ENCODE data around the gene DIAPH2. TPM values are rescaled to one million over a fixed set of nuclear protein-coding genes. Genes with fewer than 3 reads are reported as not detected.

DIAPH2 gene
- total RNA-seq, 2 donors from 2014 or later, result 29.7 to 31.7 TPM

DNA sequence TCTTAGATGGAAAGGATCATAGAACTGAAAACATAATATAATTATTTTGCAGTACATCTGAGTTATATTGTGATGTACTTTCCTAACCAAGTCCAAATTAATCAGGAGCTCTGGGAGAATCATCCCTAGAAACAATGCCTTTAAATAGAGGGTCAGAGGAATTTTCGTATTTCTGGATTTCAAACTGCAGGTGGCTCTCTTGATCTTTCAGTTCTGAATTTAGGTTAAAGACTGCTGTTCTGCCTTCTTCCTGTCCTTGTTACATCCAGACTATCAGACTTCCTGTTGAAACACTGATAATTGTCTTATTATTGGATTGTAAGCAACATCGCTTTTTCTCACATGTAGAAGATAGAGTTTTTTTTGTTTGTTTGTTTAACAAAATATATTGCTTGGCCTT lies 341.8 kb downstream of the DIAPH2 start:
- Mint-ChIP-seq H3K27ac (no peak overlapping the region), H3K36me3 (no peaks in the 10 kb centered on the region), H3K4me1 (ENCODE audit: low read depth in 2 of 2) (peaks cover 0 to 5% of the 10 kb centered on the region in 2 donors), H3K4me3 (no peak overlapping the region), H3K27me3 (no peaks in the 10 kb centered on the region), H3K9me3 (no peaks in the 10 kb centered on the region)
- no peak for ATAC-seq
- no peak for DNase-seq (ENCODE audit: low spot score)

DNA sequence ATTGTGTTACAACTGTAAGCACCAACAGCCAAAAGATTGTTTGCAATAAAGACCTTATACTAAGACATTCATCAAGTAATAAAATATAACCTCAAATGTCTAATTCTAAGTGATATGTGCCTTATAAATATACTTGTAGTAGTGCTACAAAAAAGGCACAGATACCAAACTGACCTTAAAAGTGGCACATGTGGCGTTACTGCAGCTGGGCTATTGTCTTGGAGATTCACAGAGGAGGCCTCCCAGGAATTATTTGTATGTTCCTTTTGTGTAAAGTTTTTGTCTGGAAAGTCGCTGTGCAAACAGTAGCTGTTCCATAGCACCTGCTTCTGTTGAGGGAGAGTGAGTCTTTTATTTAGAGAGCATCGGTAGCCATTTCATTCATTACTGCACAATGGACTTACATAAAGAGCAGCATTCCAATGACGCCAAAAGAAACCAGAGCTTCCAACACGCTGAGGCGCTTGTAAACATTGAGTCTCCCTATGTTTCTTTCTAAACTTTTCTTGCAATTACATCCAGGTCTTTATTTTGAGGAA lies 342.8 kb downstream of the DIAPH2 start:
- ATAC-seq (no peak), DNase-seq (ENCODE audit: low spot score) (no peak)
- Mint-ChIP-seq H3K27me3 (no peaks in the 10 kb centered on the region), H3K36me3 (no peaks in the 10 kb centered on the region), H3K4me1 (ENCODE audit: low read depth in 2 of 2) (peaks cover 0 to 5% of the 10 kb centered on the region in 2 donors), H3K27ac (no peak overlapping the region), H3K9me3 (no peaks in the 10 kb centered on the region), H3K4me3 (no peak overlapping the region)

DNA sequence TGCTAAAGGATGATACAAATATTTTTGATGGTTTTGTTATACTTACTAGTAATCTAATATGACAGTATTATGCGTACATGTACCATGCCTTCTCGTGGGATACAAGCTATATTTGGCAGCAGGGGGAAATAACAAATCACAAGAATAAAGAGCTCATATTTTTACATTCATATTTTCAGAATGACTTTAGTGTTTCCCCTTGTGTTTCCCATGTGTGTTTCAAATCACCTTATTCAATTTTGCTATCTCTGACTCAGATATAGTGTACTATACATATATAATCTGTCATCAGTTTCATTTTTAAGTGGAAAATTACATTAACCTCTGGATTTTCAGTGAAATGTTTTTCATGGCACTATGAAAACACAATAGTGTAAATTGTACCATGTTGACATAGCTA lies 345.8 kb downstream of the DIAPH2 start:
- ATAC-seq (peak in 1 of 2 donors; percentile 56), DNase-seq (ENCODE audit: low spot score) (no peak)
- no peaks in the 10 kb centered on the region for H3K36me3 Mint-ChIP-seq
- no peak overlapping the region for H3K27ac Mint-ChIP-seq
- H3K4me1 Mint-ChIP-seq (ENCODE audit: low read depth in 2 of 2), result peaks cover 0 to 5% of the 10 kb centered on the region in 2 donors
- no peaks in the 10 kb centered on the region for H3K9me3 Mint-ChIP-seq
- no peak overlapping the region for H3K4me3 Mint-ChIP-seq
- H3K27me3 Mint-ChIP-seq, result no peaks in the 10 kb centered on the region

DNA sequence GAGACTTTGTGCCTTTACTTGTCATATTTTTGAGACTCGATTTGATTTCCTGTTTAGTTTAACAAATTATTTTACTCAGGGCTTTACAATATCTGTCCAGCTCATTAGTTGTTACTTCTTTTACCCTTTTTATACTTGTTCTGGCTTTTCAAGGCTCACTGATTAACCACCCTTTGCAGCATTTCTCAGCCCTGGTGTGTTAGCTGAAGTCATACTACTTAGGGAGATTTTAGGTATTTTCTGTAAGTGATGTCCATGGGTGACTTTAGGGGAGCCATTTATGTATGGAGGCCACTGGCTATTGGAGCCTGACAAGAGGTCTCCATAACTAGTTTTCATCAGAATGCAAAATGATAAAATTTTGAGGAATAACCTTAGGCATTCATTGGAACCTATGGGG lies 346.3 kb downstream of the DIAPH2 start:
- Mint-ChIP-seq H3K36me3 (no peaks in the 10 kb centered on the region), H3K27ac (no peak overlapping the region), H3K4me3 (no peak overlapping the region), H3K9me3 (no peaks in the 10 kb centered on the region), H3K4me1 (ENCODE audit: low read depth in 2 of 2) (peaks cover 0 to 5% of the 10 kb centered on the region in 2 donors), H3K27me3 (no peaks in the 10 kb centered on the region)
- DNase-seq (ENCODE audit: low spot score) (no peak), ATAC-seq (no peak)

DNA sequence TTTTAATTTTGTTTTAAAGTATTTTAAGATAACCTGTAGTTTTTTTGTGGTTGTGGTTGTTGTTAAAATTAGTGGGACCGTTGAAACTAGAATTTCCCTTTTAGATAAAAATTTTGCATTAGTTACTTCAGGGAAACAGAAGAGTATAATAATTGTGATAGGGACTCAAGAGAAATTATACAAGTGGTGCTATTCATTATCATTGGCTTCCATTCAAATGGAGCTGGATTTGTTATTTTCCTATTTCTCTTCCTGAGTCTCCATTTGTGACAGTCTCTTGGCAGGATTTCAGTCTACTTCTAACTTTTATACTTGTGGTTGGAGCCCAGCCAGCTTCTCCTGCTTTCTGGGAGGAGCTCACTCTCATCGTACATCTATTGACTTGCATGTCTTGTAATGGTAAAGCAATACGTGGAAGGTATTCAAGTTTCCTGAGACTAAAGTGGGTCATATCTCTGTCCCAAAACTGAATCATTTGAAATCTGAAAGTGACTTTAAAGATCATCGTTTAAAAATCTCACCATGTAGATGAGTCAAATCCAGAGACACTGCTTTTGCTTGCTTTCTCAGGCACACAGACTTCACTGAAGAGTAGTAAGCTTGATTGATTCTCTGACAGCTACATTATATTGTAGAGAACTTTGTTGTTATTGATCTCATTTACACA lies 354.9 kb downstream of the DIAPH2 start:
- H3K36me3 Mint-ChIP-seq, result no peaks in the 10 kb centered on the region
- no peak for DNase-seq (ENCODE audit: low spot score)
- ATAC-seq, result peak; percentile 68 to 80
- no peaks in the 10 kb centered on the region for H3K9me3 Mint-ChIP-seq
- no peaks in the 10 kb centered on the region for H3K27me3 Mint-ChIP-seq
- H3K27ac Mint-ChIP-seq, result peak overlapping the region; percentile 27 to 55
- H3K4me1 Mint-ChIP-seq (ENCODE audit: low read depth in 2 of 2), result peaks cover 4 to 6% of the 10 kb centered on the region in 2 donors
- H3K4me3 Mint-ChIP-seq, result peak overlapping the region; percentile 65

DNA sequence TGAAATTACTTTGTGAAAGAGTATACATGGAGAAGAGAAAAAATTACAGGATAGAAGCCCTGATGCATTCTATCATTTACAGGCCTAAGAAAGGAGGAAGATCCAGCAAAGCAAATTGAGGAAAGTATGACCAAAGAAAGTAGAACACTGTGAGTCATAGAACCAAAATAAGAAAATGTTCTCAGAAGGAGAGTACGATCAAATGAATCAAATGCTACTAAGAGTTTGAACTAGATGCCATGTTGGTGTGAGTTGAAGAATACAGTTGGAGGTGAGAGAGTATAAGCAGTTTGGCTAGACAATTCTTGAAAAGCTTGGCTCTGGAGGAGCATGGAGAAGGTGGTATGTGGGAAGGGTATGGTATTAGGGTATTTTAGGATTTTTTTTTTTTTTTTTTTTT lies 360.8 kb downstream of the DIAPH2 start:
- no peaks in the 10 kb centered on the region for H3K36me3 Mint-ChIP-seq
- H3K4me1 Mint-ChIP-seq (ENCODE audit: low read depth in 2 of 2), result peaks cover 0 to 5% of the 10 kb centered on the region in 2 donors
- no peak overlapping the region for H3K4me3 Mint-ChIP-seq
- H3K27ac Mint-ChIP-seq, result no peak overlapping the region
- H3K27me3 Mint-ChIP-seq, result no peaks in the 10 kb centered on the region
- no peak for ATAC-seq
- no peaks in the 10 kb centered on the region for H3K9me3 Mint-ChIP-seq
- DNase-seq (ENCODE audit: low spot score), result no peak

DNA sequence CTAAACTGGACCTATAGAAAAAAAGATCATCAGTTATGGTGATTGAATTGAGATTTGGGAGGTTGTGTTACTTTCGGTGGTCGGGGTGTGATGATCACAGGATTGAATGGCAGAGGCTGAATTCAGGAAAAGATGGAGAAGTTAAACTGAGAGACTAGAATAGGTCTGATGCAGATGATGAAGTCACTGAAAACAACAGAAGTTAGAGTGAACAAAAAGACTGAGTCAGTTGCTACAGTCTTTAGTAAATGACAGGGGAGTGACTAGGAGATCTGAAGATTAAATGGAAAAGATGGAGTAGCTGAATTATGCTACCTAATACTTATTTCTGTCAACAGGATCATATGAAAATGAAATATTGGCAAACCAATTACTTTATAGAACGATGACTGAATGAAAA lies 362.2 kb downstream of the DIAPH2 start:
- ATAC-seq, result no peak

DNA sequence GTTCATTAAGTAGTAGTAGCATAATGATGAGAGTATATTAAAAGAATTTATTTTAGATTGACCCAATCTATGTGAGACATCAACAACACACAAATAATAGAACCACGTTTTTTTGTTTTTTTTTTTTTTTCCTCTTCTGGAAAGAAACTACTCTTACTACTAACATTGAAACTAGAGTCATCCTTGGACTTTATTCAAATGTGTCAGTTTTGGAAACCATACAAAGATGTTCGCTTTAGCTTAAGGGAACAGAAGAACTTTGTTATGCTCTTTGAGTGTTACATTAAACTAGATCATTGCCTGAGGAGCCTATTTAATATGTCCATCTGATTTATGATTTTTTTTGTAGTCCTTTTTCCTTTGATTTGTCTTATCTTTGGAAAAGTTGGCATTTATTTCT lies 365.8 kb downstream of the DIAPH2 start:
- Mint-ChIP-seq H3K4me1 (ENCODE audit: low read depth in 2 of 2) (peaks cover 0 to 13% of the 10 kb centered on the region in 2 donors), H3K9me3 (no peaks in the 10 kb centered on the region), H3K36me3 (no peaks in the 10 kb centered on the region), H3K4me3 (no peak overlapping the region), H3K27ac (no peak overlapping the region), H3K27me3 (no peaks in the 10 kb centered on the region)
- DNase-seq (ENCODE audit: low spot score) (no peak), ATAC-seq (no peak)

More for the DNA sequence above, 362.2 kb downstream of the DIAPH2 start:
- no peaks in the 10 kb centered on the region for H3K36me3 Mint-ChIP-seq
- no peak for DNase-seq (ENCODE audit: low spot score)
- no peak overlapping the region for H3K27ac Mint-ChIP-seq
- no peak overlapping the region for H3K4me3 Mint-ChIP-seq
- no peaks in the 10 kb centered on the region for H3K27me3 Mint-ChIP-seq
- H3K4me1 Mint-ChIP-seq (ENCODE audit: low read depth in 2 of 2), result peaks cover 0 to 6% of the 10 kb centered on the region in 2 donors
- no peaks in the 10 kb centered on the region for H3K9me3 Mint-ChIP-seq

DNA sequence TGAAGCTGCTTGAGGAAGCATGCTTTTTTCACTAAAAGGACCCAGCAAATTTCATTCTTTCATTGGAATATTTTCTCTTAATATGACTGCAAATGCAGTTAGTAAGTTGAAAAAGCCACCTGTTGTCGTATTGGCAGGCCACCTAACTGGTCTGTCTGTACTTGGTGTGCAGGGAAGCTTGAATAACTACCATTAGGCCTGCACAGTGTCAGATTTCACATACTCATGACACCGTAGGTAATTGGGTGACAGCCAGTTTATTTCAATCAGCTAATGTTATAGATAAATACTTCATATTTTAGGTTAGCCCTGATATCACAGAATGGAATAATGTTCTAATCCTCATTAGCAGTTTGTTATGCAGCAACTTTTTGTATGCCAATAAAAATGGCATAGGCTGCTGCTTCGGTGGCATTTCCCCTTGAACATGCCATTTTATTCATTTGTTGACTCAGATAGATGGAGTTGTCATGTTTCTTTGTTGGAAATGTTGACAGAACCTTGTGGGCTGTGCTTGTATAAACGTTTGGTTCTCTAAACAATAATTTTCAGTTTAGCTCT lies 372.8 kb downstream of the DIAPH2 start:
- H3K27me3 Mint-ChIP-seq, result no peaks in the 10 kb centered on the region
- peaks cover 0 to 4% of the 10 kb centered on the region in 2 donors for H3K4me1 Mint-ChIP-seq (ENCODE audit: low read depth in 2 of 2)
- H3K36me3 Mint-ChIP-seq, result no peaks in the 10 kb centered on the region
- H3K27ac Mint-ChIP-seq, result no peak overlapping the region
- ATAC-seq, result no peak
- no peaks in the 10 kb centered on the region for H3K9me3 Mint-ChIP-seq
- H3K4me3 Mint-ChIP-seq, result no peak overlapping the region
- DNase-seq (ENCODE audit: low spot score), result no peak

DNA sequence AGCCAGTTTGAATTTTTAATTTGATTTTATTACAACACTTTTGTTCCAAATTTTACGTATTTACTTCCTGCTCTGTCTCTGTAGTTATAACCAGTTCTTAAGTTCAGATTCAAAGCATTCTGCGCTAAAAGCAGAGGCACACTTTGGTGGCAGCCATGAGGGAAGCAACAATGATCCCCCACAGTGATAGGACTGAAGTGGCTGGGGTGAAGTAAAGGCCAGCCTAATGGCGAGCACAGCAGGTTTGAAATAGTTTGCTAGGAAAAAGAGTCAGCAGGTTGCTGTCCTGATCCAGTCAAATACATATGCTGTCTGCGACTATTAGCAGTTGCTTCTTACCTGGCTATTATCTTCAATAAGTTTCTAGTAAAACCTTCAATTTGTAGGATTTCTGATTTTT lies 375.4 kb downstream of the DIAPH2 start:
- DNase-seq (ENCODE audit: low spot score) (no peak), ATAC-seq (no peak)
- no peaks in the 10 kb centered on the region for H3K36me3 Mint-ChIP-seq
- H3K27ac Mint-ChIP-seq, result no peak overlapping the region
- H3K27me3 Mint-ChIP-seq, result no peaks in the 10 kb centered on the region
- no peaks in the 10 kb centered on the region for H3K9me3 Mint-ChIP-seq
- H3K4me1 Mint-ChIP-seq (ENCODE audit: low read depth in 2 of 2), result peaks cover 0 to 4% of the 10 kb centered on the region in 2 donors
- no peak overlapping the region for H3K4me3 Mint-ChIP-seq

DNA sequence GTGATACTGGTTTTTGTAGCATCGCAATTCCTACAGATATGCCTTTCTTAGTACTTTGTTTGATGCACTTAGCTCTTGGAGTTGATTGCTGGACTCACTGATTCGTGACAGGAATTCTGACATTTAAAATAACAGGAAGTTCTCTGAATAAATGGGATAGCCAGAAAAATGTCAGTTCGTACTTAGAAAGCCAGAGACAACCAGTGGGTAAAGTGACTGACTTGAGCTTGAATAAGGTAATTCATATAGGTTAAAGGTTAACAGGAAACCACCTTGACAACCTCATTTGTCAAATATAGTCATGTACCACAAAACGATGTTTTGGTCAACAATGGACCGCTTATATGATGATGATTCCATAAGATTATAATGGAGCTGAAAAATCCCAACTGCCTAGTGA lies 380.4 kb downstream of the DIAPH2 start:
- no peak overlapping the region for H3K27ac Mint-ChIP-seq
- DNase-seq (ENCODE audit: low spot score), result no peak
- H3K9me3 Mint-ChIP-seq, result no peaks in the 10 kb centered on the region
- no peaks in the 10 kb centered on the region for H3K27me3 Mint-ChIP-seq
- H3K4me1 Mint-ChIP-seq (ENCODE audit: low read depth in 2 of 2), result no peaks in the 10 kb centered on the region
- no peak overlapping the region for H3K4me3 Mint-ChIP-seq
- no peaks in the 10 kb centered on the region for H3K36me3 Mint-ChIP-seq
- ATAC-seq, result no peak

DNA sequence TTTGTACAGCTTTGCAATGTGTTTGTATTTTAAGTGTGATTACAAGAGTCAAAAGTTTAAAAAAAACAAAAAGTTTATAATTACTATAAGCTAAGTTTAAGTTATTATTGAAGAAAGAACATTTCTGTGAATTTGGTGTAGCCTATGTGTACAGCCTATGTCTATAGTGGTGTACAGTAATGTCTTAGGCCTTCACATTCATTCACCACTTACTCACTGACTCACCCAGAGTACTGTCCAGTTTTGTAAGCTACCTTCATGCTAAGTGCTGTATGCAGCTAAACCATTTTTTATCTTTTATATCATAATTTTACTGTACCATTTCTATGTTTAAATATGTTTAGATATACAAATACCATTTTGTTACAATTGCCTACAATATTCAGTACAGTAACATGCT lies 381.3 kb downstream of the DIAPH2 start:
- no peak overlapping the region for H3K4me3 Mint-ChIP-seq
- H3K9me3 Mint-ChIP-seq, result no peaks in the 10 kb centered on the region
- no peaks in the 10 kb centered on the region for H3K4me1 Mint-ChIP-seq (ENCODE audit: low read depth in 2 of 2)
- ATAC-seq (no peak), DNase-seq (ENCODE audit: low spot score) (no peak)
- no peak overlapping the region for H3K27ac Mint-ChIP-seq
- H3K36me3 Mint-ChIP-seq, result no peaks in the 10 kb centered on the region
- H3K27me3 Mint-ChIP-seq, result no peaks in the 10 kb centered on the region

DNA sequence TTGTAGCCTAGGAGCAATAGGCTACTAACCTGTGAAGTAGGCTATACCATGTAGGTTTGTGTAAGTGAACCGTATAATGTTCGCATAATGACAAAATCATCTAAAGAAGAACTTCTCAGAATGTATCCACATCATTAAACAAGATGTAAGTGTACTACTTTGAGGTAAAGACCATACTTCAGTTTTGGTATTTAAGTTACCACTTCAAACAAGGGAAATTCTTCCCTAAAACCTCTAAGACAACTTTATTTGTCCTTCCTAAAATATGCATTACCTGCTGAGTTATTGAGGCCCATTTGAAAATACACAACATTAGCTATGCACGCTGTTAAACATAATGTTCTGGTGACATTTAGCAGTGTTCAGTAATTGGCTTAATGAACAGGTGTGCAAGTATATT lies 381.7 kb downstream of the DIAPH2 start:
- DNase-seq (ENCODE audit: low spot score) (no peak), ATAC-seq (no peak)
- H3K36me3 Mint-ChIP-seq, result no peaks in the 10 kb centered on the region
- no peak overlapping the region for H3K4me3 Mint-ChIP-seq
- no peaks in the 10 kb centered on the region for H3K27me3 Mint-ChIP-seq
- no peaks in the 10 kb centered on the region for H3K4me1 Mint-ChIP-seq (ENCODE audit: low read depth in 2 of 2)
- H3K27ac Mint-ChIP-seq, result no peak overlapping the region
- no peaks in the 10 kb centered on the region for H3K9me3 Mint-ChIP-seq

DNA sequence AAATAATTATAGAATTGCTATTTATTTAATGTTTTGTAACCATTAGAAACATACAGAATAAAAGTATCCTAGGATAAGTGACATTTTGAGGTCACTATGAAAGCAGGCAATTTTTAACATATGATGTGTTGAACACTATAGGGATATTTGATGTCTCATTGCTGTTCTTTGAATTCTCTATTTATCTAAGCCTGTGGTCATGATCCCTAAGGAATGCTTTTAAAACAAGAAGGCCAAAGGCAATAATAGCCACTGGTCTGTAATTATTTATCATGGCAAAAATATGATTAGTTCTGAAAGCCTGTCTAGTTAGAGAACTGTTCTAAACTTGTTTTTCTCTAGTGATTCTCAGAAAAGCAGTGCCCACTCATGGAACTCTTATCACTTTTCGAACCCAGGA lies 385.7 kb downstream of the DIAPH2 start:
- Mint-ChIP-seq H3K4me1 (ENCODE audit: low read depth in 2 of 2) (no peaks in the 10 kb centered on the region), H3K9me3 (no peaks in the 10 kb centered on the region), H3K27ac (no peak overlapping the region), H3K36me3 (no peaks in the 10 kb centered on the region), H3K4me3 (no peak overlapping the region), H3K27me3 (no peaks in the 10 kb centered on the region)
- ATAC-seq, result no peak
- no peak for DNase-seq (ENCODE audit: low spot score)

Measured in natural killer cell treated with Interleukin-12 subunit alpha and Interleukin-12 subunit beta and Interleukin-15 and Interleukin-18, amount 100 ng/mL, for 72 hours (primary cell).